GM13977 (cell line): ENCODE data around the gene APOBEC4.
"Not testable (repeated sequence)": the region's sequence is repeated elsewhere in the genome, so short reads cannot be mapped to it uniquely, and the experiment has no call there.

Experiments used
- DNase-seq: peaks from one replicate; pipeline ENCODE4 v3.0.0; 2012; ENCODE audit warnings: low spot score
- in situ Hi-C: fragments of 300-500 bp; cut with MboI; formaldehyde crosslinking; loops from one replicate; pipeline ENCODE4 v1.12.0; 2022; ENCODE audit warnings: low sequenced_read_pairs, low pct_unique_long_range_greater_than_20kb, mixed read lengths, inconsistent platforms; ENCODE audit not compliant: unreplicated experiment
- TF ChIP-seq, protein P1 (sequence below): IDR thresholded peaks from 2 replicates; pipeline ENCODE4 v1.5.1; 2012; ENCODE audit warnings: mild to moderate bottlenecking, control low read depth; ENCODE audit not compliant: insufficient read depth; ENCODE audit errors: extremely low read depth, missing control alignments

The APOBEC4 gene

DNA sequence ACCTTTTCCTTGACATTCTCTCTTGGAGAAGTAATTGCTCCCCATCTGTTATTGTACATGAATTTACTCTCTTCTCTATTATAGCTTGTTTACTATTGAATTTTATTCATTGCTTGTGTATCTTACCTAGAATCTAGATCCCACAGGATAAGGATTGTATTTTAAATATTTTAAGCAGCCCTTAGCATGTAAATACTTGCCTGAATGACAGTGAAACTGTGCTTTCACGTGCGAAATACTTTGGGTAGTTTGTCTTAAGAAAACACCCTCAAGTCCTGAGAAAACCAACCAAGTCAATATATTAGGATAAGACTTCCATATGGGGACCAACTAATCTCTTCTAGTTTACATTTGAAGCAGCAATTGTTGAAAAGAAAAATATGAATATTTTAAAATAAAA, 32.8 kb downstream of the APOBEC4 start:
- TF ChIP-seq, protein P1, sequence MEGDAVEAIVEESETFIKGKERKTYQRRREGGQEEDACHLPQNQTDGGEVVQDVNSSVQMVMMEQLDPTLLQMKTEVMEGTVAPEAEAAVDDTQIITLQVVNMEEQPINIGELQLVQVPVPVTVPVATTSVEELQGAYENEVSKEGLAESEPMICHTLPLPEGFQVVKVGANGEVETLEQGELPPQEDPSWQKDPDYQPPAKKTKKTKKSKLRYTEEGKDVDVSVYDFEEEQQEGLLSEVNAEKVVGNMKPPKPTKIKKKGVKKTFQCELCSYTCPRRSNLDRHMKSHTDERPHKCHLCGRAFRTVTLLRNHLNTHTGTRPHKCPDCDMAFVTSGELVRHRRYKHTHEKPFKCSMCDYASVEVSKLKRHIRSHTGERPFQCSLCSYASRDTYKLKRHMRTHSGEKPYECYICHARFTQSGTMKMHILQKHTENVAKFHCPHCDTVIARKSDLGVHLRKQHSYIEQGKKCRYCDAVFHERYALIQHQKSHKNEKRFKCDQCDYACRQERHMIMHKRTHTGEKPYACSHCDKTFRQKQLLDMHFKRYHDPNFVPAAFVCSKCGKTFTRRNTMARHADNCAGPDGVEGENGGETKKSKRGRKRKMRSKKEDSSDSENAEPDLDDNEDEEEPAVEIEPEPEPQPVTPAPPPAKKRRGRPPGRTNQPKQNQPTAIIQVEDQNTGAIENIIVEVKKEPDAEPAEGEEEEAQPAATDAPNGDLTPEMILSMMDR = no peak
- no peak for DNase-seq
- in situ Hi-C loops = no loop called here

DNA sequence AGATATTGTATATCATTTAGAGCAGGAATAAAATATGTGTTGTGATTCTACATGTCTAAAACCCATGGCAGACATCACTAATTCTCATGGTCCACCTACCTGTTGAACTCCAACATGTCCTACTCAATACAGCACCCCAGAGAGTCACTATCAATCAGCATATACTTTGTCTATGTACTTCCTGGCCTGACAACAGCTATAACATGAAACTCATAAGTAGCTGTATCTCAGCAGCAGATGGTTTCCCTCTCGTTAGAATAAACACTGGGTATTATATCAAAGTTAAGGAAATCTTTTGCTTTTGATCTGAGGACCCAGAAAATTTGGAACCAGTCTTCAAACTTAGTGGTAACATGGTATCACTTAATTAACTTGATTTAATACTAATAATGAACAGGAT, 33.3 kb downstream of the APOBEC4 start:
- in situ Hi-C loops = no loop called here
- TF ChIP-seq, protein P1 = no peak
- DNase-seq = no peak

GRCh38 chr1:183618202-183618601, 34.9 kb downstream of the APOBEC4 start:
- in situ Hi-C loops = not testable (repeated sequence)

GRCh38 chr1:183612975-183613374, 40.1 kb downstream of the APOBEC4 start:
- DNase-seq, in situ Hi-C loops: not testable (repeated sequence)

More at GRCh38 chr1:183618202-183618601, 34.9 kb downstream of the APOBEC4 start:
- DNase-seq = not testable (repeated sequence)

GRCh38 chr1:183612407-183612806, 40.7 kb downstream of the APOBEC4 start:
- TF ChIP-seq, protein P1 = no peak
- DNase-seq = no peak
- in situ Hi-C loops = no loop called here

DNA sequence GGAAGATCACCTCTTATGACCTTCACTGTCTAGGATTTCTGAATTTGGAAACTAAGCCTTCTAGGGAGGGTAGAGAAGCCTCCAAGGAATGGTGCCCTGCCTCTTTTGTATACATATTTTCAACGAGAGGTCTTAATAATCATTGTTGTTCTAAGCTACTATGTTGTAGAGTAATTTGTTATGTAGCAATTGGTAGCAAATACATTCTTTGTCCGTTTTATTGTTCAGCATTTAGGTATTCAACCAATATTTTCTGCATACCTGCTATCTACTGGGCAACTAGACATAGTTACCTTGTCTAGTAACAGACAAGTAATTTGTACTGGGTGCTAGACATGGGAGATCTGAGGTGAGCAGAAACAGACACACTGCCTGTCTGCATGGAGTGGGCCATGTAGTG, 42.1 kb downstream of the APOBEC4 start:
- no peak for DNase-seq
- TF ChIP-seq, protein P1 = no peak
- in situ Hi-C loops = no loop called here

DNA sequence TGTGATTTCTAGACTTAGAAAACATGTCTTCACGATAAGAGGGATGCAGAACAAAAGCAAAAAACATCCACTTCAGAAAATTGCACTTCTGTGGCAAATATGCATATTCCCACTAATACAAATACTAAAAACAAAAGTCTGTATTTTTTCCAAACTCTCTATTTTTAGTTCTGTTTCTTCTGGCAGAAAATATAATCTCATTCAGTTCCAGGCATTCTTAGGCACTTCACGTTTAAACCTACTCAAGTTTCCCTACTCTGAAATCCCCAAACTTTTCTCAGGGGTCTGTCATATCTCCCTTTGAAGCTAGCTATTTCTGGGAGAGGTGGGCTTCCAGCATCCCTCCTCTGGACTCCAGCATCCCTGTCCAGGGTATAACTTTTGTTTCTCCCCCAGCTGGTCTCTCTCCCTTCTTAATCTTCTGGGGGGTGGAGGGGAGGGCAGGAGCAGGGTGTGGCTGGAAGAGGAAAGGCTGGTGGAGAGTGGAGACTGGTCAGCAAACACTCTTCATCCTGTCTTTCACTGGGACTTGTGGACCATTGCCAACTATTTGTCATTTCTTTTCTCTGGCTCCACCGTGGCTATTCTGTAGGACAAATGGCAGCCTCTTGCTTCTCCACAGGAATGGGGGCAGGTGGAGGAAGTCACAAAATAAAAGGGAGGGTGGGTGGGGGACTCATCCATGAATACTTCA, 43.2 kb downstream of the APOBEC4 start:
- in situ Hi-C loops = no loop called here
- TF ChIP-seq, protein P1 = no peak
- no peak for DNase-seq

GRCh38 chr1:183609313-183609712, 43.8 kb downstream of the APOBEC4 start:
- DNase-seq = no peak
- in situ Hi-C loops = no loop called here
- TF ChIP-seq, protein P1 = peak; percentile 76
